ENCODE data around the gene CAMTA1.

The CAMTA1 gene

GRCh38 chr1:7520496-7520895, 735.2 kb downstream of the CAMTA1 start:
- no peak for DNase-seq (ENCODE audit: extremely low spot score)
- TF ChIP-seq TARDBP (IDR thresholded peaks at IDR 0.05) (no peak), NFRKB (IDR thresholded peaks at IDR 0.05) (no peak), SP1 (IDR thresholded peaks at IDR 0.05) (no peak), ARNT (IDR thresholded peaks at IDR 0.05) (no peak), CTBP1 (IDR thresholded peaks at IDR 0.05; ENCODE audit: borderline replicate concordance) (no peak), BHLHE40 (IDR thresholded peaks at IDR 0.05; ENCODE audit: borderline replicate concordance) (no peak), SUZ12 (IDR thresholded peaks at IDR 0.05) (no peak), HDGF (IDR thresholded peaks at IDR 0.05; ENCODE audit: borderline replicate concordance) (no peak), FOXA1 (IDR thresholded peaks at IDR 0.05) (no peak), FOXM1 (IDR thresholded peaks at IDR 0.05; ENCODE audit: borderline replicate concordance) (no peak), ELF4 (IDR thresholded peaks at IDR 0.05) (no peak)
- ChIA-PET CTCF (no interaction called here), POLR2A (no interaction called here)

DNA sequence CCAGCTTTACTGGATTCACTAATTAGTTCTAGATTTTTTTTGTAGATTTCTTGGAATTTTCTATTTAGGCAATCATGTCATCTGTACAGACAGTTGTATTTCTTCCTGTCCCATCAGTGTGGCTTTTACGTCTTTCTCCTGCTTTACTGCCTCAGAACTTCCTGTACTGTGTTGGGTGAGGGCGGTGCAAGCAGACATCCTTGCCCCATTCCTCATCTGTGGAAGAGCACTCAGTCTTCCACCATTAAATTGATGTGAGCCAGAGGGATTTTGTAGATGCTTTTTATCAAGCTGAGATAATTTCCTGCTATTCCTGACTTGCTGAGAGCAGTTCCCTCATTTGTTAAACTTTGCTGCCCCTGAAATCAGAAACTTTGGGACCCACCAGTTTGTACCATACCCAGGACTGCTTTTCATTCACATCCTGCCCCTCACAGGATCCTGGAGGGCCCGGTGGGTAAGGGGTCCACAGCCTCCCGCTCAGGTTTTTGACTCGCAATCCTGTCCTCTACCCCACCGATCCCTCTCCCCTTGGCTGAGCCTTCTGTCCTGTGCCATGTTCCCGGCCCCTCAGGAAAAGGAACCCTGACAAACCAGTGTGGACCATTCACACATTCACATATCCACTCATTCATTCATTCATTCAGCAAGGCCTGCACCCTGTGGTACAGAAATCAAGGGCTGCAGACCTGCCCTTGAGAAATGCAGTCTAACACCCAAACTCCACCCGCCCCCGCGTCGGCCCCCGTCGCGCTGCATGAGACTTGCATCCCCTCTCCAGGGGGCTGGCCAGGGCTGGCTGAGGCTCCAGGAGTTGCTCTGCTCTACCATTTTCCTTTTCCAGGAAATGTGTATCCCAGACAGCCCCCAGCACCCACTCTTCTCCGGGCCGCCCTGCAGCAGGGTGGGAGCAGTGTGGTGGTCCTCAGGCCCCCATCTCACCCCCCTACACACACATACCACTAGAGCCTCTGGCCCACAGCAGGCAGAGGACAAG, 739.4 kb downstream of the CAMTA1 start:
- TF ChIP-seq NFRKB (IDR thresholded peaks at IDR 0.05): no peak
- CTCF ChIA-PET: no interaction called here
- POLR2A ChIA-PET: interaction anchor here (0.6 kb wide), 1 partner anchor 224 kb away, joined by 4 read pairs; no protein-coding TSS in a partner anchor
- DNase-seq (ENCODE audit: extremely low spot score): no peak

DNA sequence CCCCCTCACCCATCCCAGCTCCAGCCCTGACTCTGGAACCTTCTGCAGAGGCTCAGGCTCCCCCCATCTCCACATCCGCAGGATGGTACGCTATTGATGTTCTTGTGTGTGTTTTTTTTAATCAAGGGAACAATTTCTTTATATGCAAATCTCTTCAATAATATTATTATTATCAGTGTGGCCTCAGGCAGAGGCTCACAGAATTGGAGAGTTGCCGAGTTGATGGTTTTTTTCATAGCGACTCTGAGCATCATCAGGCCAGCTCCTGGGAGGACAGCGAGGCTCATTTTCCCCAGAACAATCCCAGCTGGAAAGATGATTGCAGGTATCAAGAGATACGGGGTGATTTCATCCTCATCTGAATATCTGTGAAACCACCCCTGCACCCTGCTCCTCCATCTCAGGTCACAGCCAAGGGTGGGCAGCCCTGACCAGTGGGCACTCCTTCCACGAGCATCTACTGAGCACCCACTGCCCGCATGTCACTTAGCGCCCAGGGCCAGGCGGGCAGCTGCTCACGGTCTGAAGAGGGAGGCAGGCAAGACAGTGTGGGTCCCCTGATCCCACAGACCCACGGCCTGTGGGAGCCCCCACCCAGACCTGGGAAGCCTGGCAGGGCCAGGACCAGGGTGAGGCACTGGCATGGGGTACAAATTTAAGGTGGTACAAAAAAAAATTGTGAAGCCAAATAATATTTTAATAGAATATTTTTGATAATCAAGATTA, 740.2 kb downstream of the CAMTA1 start:
- ChIA-PET CTCF (no interaction called here), POLR2A (no interaction called here)
- TF ChIP-seq BHLHE40 (IDR thresholded peaks at IDR 0.05; ENCODE audit: borderline replicate concordance) (no peak), SP1 (IDR thresholded peaks at IDR 0.05) (no peak), ZNF384 (IDR thresholded peaks at IDR 0.05) (no peak), ELF4 (IDR thresholded peaks at IDR 0.05) (no peak), SUZ12 (IDR thresholded peaks at IDR 0.05) (no peak), FOXA1 (IDR thresholded peaks at IDR 0.05) (no peak), FOXM1 (IDR thresholded peaks at IDR 0.05; ENCODE audit: borderline replicate concordance) (no peak), FOXK2 (IDR thresholded peaks at IDR 0.05) (no peak)
- no peak for DNase-seq (ENCODE audit: extremely low spot score)

GRCh38 chr1:7526196-7526866, 741.1 kb downstream of the CAMTA1 start:
- POLR2A ChIA-PET: no interaction called here
- CTCF ChIA-PET: no interaction called here
- no peak for DNase-seq (ENCODE audit: extremely low spot score)
- TF ChIP-seq ARNT (IDR thresholded peaks at IDR 0.05) (no peak), ELF4 (IDR thresholded peaks at IDR 0.05) (no peak), PKNOX1 (IDR thresholded peaks at IDR 0.05) (no peak), SUZ12 (IDR thresholded peaks at IDR 0.05) (no peak), CTBP1 (IDR thresholded peaks at IDR 0.05; ENCODE audit: borderline replicate concordance) (no peak), NFRKB (IDR thresholded peaks at IDR 0.05) (no peak), L3MBTL2 (conservative IDR thresholded peaks at IDR 0.05) (no peak), TARDBP (IDR thresholded peaks at IDR 0.05) (no peak), LEF1 (IDR thresholded peaks at IDR 0.05; ENCODE audit: borderline replicate concordance) (no peak), FOXM1 (IDR thresholded peaks at IDR 0.05; ENCODE audit: borderline replicate concordance) (no peak), FOXK2 (IDR thresholded peaks at IDR 0.05) (no peak), ZNF384 (IDR thresholded peaks at IDR 0.05) (no peak), SP1 (IDR thresholded peaks at IDR 0.05) (no peak), FOXA1 (IDR thresholded peaks at IDR 0.05) (no peak), HDGF (IDR thresholded peaks at IDR 0.05; ENCODE audit: borderline replicate concordance) (no peak), BHLHE40 (IDR thresholded peaks at IDR 0.05; ENCODE audit: borderline replicate concordance) (no peak)

DNA sequence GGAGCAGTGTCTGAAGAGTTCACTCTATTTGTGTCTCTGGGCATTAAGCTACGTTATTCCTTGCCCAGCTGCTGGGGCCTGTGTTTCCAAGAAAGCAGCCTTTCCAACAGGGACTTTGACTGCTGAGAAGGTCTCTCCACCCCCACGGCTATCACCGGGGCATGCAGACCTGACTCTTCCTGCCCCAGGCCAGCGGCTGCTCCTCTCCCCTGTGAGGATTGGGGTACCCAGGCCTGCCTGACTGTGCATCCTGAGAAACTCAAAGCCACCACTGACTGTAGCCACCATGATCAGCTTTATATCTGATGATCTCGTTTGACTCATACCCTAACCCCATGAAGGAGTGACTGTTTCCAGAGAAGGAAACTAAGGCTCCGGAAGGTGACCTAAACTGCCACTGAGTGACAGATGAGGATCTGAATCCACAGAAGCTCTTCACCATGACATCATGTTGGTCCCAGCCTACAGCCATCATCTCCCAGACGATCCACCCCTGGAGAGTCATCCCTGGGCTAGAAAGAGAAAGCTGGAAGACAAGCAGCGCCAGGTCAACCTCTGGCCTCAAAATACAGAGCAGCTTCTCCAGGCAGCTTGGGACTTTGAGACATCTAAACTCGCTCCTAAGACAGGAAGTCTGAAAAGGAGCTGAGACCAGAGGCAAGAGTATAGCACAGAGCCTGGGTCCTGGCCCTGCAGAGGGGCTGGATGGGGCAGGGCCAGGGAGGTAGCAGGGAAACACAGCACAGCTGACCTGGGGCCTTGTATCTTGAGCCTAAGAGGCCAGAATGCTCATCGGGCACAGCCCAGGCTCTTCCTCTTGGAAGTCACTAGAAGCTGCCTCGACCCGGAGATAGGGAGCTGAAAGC, 741.8 kb downstream of the CAMTA1 start:
- CTCF ChIA-PET: interaction anchor here (1.1 kb wide), 1 partner anchor 39 kb away, joined by 3 read pairs; no protein-coding TSS in a partner anchor
- DNase-seq (ENCODE audit: extremely low spot score): no peak
- POLR2A ChIA-PET: no interaction called here
- no peak for TF ChIP-seq HDGF (IDR thresholded peaks at IDR 0.05; ENCODE audit: borderline replicate concordance)
- TF ChIP-seq FOXM1 (IDR thresholded peaks at IDR 0.05; ENCODE audit: borderline replicate concordance): no peak
- TF ChIP-seq PKNOX1 (IDR thresholded peaks at IDR 0.05): no peak
- no peak for TF ChIP-seq ZNF384 (IDR thresholded peaks at IDR 0.05)
- TF ChIP-seq LEF1 (IDR thresholded peaks at IDR 0.05; ENCODE audit: borderline replicate concordance): no peak
- no peak for TF ChIP-seq L3MBTL2 (conservative IDR thresholded peaks at IDR 0.05)
- TF ChIP-seq CTBP1 (IDR thresholded peaks at IDR 0.05; ENCODE audit: borderline replicate concordance): no peak
- no peak for TF ChIP-seq TARDBP (IDR thresholded peaks at IDR 0.05)
- no peak for TF ChIP-seq NFRKB (IDR thresholded peaks at IDR 0.05)
- no peak for TF ChIP-seq FOXA1 (IDR thresholded peaks at IDR 0.05)
- TF ChIP-seq ELF4 (IDR thresholded peaks at IDR 0.05): no peak
